ENCODE data around the gene SRSF2. TPM values are rescaled to one million over a fixed set of nuclear protein-coding genes. Genes with fewer than 3 reads are reported as not detected.
A peak's percentile ranks its signal among the peaks of the same experiment; 100 is the strongest.

SRSF2 gene
- total and polyA plus RNA-seq, 9 of the 15 experiments (the other 6 are each of a cell fraction or from before 2014, with no cell fraction given) = 161 to 583 (median 393) TPM

DNA sequence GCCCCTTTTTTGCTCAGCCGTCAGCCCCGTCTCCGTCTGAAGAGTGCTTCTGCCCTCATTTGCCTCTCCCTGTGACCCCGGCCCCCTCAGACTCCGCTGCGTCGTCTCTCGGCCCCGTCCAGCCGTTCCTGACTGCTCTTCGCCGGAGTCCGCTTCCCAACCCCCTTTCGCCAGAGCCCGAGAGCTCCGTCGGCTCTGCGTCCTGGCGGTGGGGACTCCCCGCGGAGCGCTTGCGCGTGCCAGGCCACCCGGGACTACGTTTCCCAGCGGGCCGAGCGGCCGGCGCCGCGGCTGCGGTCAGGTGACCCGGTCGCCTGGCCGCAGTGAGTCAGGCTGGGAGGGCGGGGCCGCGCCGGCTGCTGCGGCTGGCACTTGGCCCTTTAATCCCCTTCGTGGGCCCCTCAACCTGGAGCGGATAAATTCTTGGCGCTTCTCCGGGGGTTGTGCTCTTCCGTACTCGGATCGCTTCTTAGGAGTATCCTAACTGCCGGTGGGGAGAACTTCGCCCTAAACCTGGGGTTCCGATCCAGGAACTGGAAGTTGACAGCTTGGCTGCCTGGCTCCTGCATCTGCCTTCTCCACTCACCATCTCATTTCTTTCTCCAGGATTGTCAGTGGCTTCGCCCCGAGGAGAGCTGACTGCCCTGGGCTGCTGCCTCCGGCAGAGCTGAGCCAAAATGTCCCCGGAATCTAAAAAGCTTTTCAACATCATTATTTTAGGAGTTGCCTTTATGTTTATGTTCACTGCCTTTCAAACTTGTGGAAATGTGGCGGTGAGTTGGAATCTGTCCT lies 741 bp upstream of the SRSF2 start, which contains the start of gene MFSD11 (continued):
- TF ChIP-seq TSHZ1 (CRISPR knock-in tag; IDR thresholded peaks at IDR 0.05) (no peak), CBX1 (IDR thresholded peaks at IDR 0.05; ENCODE audit: low read depth) (peak; percentile 44; the same call in 1 of the 2 replicates), BHLHE40 (IDR thresholded peaks at IDR 0.05; ENCODE audit: low read length) (peak; percentile 95), ZFP1 (CRISPR knock-in tag; IDR thresholded peaks at IDR 0.05) (no peak), RBM17 (IDR thresholded peaks at IDR 0.05; ENCODE audit: borderline replicate concordance, low read depth, low read length) (no peak), SNAPC5 (CRISPR knock-in tag; IDR thresholded peaks at IDR 0.05) (no peak), TFAM (CRISPR knock-in tag; conservative IDR thresholded peaks at IDR 0.05) (no peak), ZNF584 (CRISPR knock-in tag; IDR thresholded peaks at IDR 0.05; ENCODE audit: low read depth) (peak; percentile 70; the same call in 1 of the 2 replicates), NR4A1 (CRISPR knock-in tag; IDR thresholded peaks at IDR 0.05) (no peak), NR4A1 (tag; IDR thresholded peaks at IDR 0.05) (peak; percentile 19; the same call in 1 of the 2 replicates), FOSL1 (tag; conservative IDR thresholded peaks at IDR 0.05) (peak; percentile 98), HDAC8 (tag; IDR thresholded peaks at IDR 0.05) (peak; percentile 26; the same call in 1 of the 2 replicates), ETS1 (conservative IDR thresholded peaks at IDR 0.05; ENCODE audit: control insufficient read depth, low read depth, low read length) (peak; percentile 99), TEAD4 (IDR thresholded peaks at IDR 0.05; ENCODE audit: low read length) (peak; percentile 10; the same call in 1 of the 2 replicates), TEAD4 (CRISPR knock-in tag; IDR thresholded peaks at IDR 0.05; ENCODE audit: borderline replicate concordance) (no peak), U2AF2 (optimal IDR thresholded peaks at IDR 0.05; ENCODE audit: low read depth, low read length) (no peak), EWSR1 (IDR thresholded peaks at IDR 0.05; ENCODE audit: borderline replicate concordance, low read depth, partially characterized antibody) (no peak)
- TF ChIP-seq, protein P1, sequence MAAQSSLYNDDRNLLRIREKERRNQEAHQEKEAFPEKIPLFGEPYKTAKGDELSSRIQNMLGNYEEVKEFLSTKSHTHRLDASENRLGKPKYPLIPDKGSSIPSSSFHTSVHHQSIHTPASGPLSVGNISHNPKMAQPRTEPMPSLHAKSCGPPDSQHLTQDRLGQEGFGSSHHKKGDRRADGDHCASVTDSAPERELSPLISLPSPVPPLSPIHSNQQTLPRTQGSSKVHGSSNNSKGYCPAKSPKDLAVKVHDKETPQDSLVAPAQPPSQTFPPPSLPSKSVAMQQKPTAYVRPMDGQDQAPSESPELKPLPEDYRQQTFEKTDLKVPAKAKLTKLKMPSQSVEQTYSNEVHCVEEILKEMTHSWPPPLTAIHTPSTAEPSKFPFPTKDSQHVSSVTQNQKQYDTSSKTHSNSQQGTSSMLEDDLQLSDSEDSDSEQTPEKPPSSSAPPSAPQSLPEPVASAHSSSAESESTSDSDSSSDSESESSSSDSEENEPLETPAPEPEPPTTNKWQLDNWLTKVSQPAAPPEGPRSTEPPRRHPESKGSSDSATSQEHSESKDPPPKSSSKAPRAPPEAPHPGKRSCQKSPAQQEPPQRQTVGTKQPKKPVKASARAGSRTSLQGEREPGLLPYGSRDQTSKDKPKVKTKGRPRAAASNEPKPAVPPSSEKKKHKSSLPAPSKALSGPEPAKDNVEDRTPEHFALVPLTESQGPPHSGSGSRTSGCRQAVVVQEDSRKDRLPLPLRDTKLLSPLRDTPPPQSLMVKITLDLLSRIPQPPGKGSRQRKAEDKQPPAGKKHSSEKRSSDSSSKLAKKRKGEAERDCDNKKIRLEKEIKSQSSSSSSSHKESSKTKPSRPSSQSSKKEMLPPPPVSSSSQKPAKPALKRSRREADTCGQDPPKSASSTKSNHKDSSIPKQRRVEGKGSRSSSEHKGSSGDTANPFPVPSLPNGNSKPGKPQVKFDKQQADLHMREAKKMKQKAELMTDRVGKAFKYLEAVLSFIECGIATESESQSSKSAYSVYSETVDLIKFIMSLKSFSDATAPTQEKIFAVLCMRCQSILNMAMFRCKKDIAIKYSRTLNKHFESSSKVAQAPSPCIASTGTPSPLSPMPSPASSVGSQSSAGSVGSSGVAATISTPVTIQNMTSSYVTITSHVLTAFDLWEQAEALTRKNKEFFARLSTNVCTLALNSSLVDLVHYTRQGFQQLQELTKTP (IDR thresholded peaks at IDR 0.05; ENCODE audit: low read depth in 1 of 2, partially characterized antibody in 2 of 2) = peak in 1 of 2 experiments; percentile 56

Measured in K562 (cell line).